HG03103 (cell line): Measurements from ENCODE around the gene OPA1.

ENCODE experiments used
- ATAC-seq: cut with Tn5 transposase; IDR thresholded peaks from one replicate; pipeline ENCODE4 v1.9.1; 2021; ENCODE audit warnings: low read depth; ENCODE audit not compliant: unreplicated experiment

Gene OPA1

DNA sequence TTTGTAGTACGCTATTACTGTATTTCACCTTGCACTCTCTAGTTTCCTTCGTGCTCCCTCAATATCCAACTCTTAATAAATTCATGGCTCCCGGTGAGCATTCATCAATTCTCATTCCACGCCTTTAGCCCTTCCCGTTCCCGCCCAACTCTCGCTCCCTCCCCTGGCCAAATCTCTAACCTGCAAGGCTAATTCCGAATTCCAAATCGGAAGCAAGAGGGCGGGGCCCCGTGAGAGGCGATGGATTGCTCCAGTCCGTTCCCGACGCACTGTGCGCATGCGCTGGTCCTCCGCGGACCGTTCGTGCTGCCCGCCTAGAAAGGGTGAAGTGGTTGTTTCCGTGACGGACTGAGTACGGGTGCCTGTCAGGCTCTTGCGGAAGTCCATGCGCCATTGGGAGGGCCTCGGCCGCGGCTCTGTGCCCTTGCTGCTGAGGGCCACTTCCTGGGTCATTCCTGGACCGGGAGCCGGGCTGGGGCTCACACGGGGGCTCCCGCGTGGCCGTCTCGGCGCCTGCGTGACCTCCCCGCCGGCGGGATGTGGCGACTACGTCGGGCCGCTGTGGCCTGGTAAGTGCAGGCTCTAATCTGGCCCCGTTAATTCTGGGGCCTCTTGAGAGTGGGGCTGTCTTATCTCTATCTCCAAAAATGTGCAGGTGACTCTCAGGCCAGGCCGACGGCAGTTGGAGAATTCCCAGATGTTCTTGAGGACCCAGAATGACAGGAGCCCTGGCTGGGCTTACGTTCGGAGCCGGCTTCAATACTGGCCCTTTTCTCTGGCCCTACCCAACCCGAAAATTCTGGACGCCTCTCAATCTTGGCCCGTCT, at the start of gene OPA1:
Gene OPA1, plus strand, starts transcription at position 368 of the 827 bp plus-strand sequence. Its CDS starts 170 bp downstream, at position 538.
- ATAC-seq, result peak; percentile 98

DNA sequence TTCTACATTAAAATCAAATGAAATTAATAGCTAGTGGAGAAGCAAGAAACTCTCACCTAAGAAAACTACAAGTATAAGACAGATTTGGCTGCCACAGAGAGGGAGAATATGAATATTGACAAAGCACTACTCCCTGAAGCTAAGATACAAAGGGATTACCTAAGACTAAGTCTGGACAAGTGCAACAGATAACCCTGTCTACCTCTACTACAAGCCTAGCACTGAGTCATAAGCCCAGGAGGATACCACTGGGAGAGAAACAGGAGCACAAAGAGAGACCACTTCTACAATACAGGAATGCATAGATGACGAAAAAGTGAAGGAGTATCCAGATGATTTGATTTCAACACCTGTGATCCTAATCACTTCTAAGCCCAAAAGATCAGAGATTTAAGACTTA, 48.7 kb upstream of the OPA1 start:
- no peak for ATAC-seq

- ATAC-seq, result no peak
Measured at GRCh38 chr3:193545304-193545703, 47.7 kb upstream of the OPA1 start.

DNA sequence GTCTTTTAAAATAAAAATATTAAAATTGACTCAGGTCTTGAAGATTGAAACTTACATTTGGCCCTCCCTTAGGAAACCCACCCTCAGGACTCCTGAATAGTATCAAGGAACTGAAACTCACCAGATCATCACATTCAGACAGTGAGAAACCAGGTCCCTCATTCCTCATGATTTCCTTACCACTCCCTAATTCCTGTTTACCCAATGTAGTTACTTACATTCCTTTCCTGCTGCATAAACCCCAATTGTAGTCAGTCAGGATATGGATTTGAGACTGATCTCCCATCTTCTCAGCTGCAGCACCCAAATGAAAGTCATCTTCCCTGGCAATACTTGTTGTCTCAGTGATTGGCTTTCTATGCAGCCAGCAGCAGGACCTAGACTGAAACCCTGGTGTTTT, 46.9 kb upstream of the OPA1 start:
- ATAC-seq, result no peak

- ATAC-seq, result no peak
Measured at GRCh38 chr3:193548406-193548805, 44.6 kb upstream of the OPA1 start.

DNA sequence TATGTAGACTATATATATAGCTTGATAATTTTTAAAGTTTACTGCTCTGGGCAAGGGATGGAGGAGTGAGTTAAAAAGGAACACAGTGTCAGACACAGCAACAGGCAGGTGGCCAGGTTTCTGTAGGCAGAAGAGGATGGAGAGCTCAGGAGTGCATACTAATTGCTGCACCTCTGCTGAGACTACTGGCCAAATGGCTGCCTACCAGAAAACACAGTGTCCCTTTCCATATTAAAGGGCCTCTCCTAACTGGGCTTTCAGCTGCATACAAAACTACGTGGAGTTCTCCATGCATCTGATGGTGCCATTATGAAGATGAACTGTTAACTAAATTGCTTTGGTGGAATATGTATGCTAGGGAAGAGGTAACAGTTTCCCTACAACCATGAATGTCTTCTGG, 40.1 kb upstream of the OPA1 start:
- no peak for ATAC-seq

- ATAC-seq, result no peak
Measured at GRCh38 chr3:193553586-193553985, 39.4 kb upstream of the OPA1 start.

GRCh38 chr3:193554811-193555210, 38.2 kb upstream of the OPA1 start, which contains the start of gene ATP13A4:
Gene ATP13A4 (minus strand): TSS chr3:193554895. CDS start chr3:193554799, 96 bp downstream.
- no peak for ATAC-seq

DNA sequence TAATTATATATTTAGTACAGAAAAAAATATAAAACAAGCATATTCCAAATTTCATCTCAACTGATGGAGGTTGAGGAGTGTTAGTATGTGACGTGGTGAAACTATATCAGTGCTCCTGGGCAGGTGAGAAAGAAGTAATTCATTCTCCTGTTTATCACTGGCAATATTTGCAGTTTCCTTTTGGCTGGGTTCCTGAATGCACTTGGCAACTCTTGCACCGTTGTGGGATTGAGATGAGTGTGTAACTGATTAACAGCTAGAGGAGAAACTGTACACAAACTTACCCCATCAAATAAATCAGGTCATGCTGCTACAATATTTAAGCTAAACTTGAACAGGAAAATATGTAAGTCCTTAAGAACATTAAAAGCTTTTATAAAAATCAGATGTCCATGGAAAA, 36.2 kb upstream of the OPA1 start:
- no peak for ATAC-seq

GRCh38 chr3:193559100-193559499, 33.9 kb upstream of the OPA1 start:
- no peak for ATAC-seq

DNA sequence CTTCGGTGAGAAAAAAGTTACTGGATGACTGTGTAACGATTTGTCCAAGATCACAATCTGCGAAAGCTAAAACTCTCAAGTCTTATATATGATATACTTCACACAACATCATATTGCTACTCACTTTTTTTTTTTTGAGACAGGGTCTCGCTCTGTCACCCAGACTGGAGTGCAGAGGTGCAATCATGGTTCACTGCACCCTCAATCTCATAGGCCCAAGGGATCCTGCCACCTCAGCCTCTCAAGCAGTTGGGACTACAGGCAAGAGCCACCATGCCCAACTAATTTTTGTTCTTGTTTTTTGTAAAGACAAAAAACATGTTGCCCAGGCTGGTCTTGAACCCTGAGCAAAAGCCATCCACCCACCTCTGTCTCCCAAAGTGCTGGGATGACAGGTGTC, 32.9 kb upstream of the OPA1 start:
- no peak for ATAC-seq

GRCh38 chr3:193560870-193561269, 32.1 kb upstream of the OPA1 start:
- no peak for ATAC-seq

DNA sequence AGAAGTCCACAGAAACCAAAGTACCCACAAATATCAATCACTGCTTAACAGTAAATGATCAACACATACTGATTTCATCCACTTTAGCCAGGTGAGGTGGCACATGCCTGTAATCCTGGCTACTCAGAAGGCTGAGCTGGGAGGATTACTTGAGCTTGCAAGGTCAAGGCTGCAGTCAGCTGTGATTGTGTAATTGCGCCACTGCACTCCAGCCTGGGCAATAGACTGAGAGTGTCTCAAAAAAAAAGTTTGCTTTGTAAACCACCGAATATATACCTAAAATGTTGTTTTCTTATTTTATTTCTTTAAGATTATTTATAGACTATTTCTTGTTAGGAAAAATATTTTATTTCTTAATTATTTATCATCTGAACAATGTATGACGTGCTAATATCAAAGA, 29.6 kb upstream of the OPA1 start:
- no peak for ATAC-seq

GRCh38 chr3:193564012-193564411, 29.0 kb upstream of the OPA1 start:
- no peak for ATAC-seq

GRCh38 chr3:193569119-193569518, 23.9 kb upstream of the OPA1 start:
- ATAC-seq, result no peak

DNA sequence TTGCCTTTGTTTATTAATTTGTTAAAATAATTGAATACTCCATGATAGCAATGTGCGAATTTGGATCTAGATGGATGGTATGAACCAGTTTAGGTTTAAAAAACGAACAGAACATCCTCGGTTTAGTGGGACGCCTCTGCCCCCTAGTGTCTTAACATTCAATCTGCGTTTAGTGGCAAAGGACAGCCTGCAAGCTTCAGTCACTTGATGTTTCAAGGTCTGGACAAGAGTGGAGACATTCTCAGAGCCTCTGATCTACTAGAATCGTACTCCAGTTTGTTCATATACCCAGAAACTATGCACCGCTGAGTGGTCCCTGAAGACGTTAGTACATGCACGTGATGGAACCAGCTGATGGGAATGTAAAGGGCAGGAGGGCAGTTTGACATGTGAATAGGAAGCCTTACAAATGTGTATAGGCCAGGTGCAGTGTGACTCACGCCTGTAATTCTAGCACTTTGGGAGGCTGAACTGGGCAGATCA, 20.5 kb upstream of the OPA1 start:
- peak; percentile 85 for ATAC-seq

DNA sequence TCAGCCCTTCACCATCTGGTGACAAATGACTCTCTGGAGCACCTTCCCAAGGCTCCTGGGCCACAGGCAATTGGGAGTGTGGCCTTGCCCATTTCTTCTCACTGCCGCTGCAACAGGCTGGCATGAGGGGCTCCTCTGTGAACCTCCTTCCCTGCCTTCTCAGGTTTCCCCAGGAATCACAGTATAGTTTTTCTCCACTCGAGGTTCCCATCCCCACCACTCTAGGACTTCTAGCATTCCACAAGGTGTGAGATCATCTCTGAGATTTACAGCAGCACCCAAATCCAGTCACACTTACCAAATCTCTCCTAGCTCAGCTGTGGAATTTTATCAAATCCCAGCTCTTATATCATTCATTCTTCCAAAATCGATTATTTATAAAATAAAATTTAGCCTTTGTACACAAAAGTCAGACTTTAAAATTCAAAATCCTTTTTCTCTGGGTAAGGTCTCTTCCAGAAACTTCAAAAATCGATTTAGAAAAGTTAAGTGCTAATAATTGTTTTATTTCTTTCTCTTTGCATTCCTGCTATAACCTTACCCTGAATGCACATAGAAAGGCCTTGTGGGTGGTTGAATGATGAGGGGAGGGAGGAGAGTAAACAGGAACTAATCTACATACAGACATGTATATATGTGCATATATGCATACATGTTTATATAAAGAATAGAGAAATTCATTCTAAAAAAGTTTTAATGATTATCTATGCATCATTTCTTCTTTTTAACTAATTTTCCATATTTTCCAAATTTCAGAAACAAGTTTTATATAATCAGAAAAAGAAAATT, 19.4 kb upstream of the OPA1 start:
- ATAC-seq, result no peak

- no peak for ATAC-seq
Measured at GRCh38 chr3:193574488-193575070, 18.4 kb upstream of the OPA1 start.

DNA sequence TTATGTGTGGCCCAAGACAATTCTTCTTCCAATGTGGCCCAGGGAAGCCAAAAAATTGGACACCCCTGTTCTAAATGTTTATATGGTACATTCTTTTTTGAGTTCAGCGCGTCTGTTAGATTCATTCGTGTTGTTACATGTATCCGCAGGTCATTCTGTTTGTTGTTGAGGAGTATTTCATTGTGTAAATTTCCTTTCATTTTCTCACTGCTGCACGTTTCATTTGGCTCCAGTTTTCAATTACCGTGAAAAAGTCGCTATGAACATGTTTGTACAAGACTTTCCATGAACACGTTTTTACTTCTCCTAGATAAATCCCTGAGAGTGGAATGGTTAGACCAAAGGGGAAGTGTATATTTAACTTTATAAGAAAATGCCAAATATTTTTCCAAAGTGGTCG, 7.5 kb upstream of the OPA1 start:
- ATAC-seq, result no peak

GRCh38 chr3:193586526-193586925, 6.5 kb upstream of the OPA1 start:
- no peak for ATAC-seq

- ATAC-seq, result no peak
Measured at GRCh38 chr3:193589129-193589528, 3.9 kb upstream of the OPA1 start.
